CD4-positive, alpha-beta T cell treated with Interferon alpha-2 for 1 hour (primary cell): ENCODE data around the gene FABP1.

Source experiments
- DNase-seq, 2 donors: peaks; one replicate each; pipeline ENCODE4 v3.0.0-alpha.2; 2020 to 2022

FABP1 gene

GRCh38 chr2:88113069-88113468, 14.8 kb downstream of the FABP1 start:
- no peak for DNase-seq

GRCh38 chr2:88110830-88111229, 17.0 kb downstream of the FABP1 start:
- no peak for DNase-seq

GRCh38 chr2:88108796-88109195, 19.1 kb downstream of the FABP1 start:
- DNase-seq, result no peak

GRCh38 chr2:88100489-88100858, 27.4 kb downstream of the FABP1 start:
- DNase-seq, result no peak

- no peak for DNase-seq
Observed at GRCh38 chr2:88099798-88100488, 27.9 kb downstream of the FABP1 start.

GRCh38 chr2:88098558-88098900, 29.3 kb downstream of the FABP1 start:
- no peak for DNase-seq

- DNase-seq, result no peak
Observed at GRCh38 chr2:88097891-88098557, 29.8 kb downstream of the FABP1 start.

- no peak for DNase-seq
Observed at GRCh38 chr2:88097192-88097591, 30.7 kb downstream of the FABP1 start.

- DNase-seq, result no peak
Observed at GRCh38 chr2:88096708-88097107, 31.2 kb downstream of the FABP1 start.

GRCh38 chr2:88095022-88095421, 32.8 kb downstream of the FABP1 start:
- no peak for DNase-seq

- DNase-seq, result no peak
Observed at GRCh38 chr2:88092773-88093172, 35.1 kb downstream of the FABP1 start.

GRCh38 chr2:88091943-88092342, 35.9 kb downstream of the FABP1 start:
- no peak for DNase-seq

- DNase-seq, result no peak
Observed at GRCh38 chr2:88090446-88091283, 37.2 kb downstream of the FABP1 start.

- DNase-seq, result no peak
Observed at GRCh38 chr2:88088999-88089398, 38.9 kb downstream of the FABP1 start.

- DNase-seq, result no peak
Observed at GRCh38 chr2:88087763-88088162, 40.1 kb downstream of the FABP1 start.

GRCh38 chr2:88087073-88087472, 40.8 kb downstream of the FABP1 start:
- no peak for DNase-seq

GRCh38 chr2:88086401-88086800, 41.5 kb downstream of the FABP1 start:
- DNase-seq, result no peak

GRCh38 chr2:88085602-88086001, 42.3 kb downstream of the FABP1 start:
- no peak for DNase-seq

GRCh38 chr2:88085099-88085498, 42.8 kb downstream of the FABP1 start:
- DNase-seq, result no peak

- DNase-seq, result no peak
Observed at GRCh38 chr2:88082781-88083180, 45.1 kb downstream of the FABP1 start.

- DNase-seq, result no peak
Observed at GRCh38 chr2:88081924-88082608, 45.8 kb downstream of the FABP1 start.

GRCh38 chr2:88080545-88080944, 47.3 kb downstream of the FABP1 start:
- DNase-seq, result no peak

- DNase-seq, result no peak
Observed at GRCh38 chr2:88078643-88079172, 49.2 kb downstream of the FABP1 start.
